Dermis blood vessel endothelial cell (primary cell): Measurements from ENCODE around the gene MYO1E. TPM values are rescaled to one million over a fixed set of nuclear protein-coding genes. Genes with fewer than 3 reads are reported as not detected.
"Not testable (repeated sequence)": the region's sequence is repeated elsewhere in the genome, so short reads cannot be mapped to it uniquely, and the experiment has no call there.

Experiments
- DNase-seq: peaks from one replicate; pipeline ENCODE4 v3.0.0; 2010
- total RNA-seq: library from RNA; depleted of rRNA; stranded (reverse); fragments of >200 nt; gene quantifications from 2 replicates; pipeline ENCODE4 v1.2.3, GENCODE V29; 2014

MYO1E gene
- total RNA-seq, 1 donor from 2014 or later: 226 TPM

GRCh38 chr15:59186501-59186900 is 186.2 kb downstream of the MYO1E start:
- no peak for DNase-seq

DNA sequence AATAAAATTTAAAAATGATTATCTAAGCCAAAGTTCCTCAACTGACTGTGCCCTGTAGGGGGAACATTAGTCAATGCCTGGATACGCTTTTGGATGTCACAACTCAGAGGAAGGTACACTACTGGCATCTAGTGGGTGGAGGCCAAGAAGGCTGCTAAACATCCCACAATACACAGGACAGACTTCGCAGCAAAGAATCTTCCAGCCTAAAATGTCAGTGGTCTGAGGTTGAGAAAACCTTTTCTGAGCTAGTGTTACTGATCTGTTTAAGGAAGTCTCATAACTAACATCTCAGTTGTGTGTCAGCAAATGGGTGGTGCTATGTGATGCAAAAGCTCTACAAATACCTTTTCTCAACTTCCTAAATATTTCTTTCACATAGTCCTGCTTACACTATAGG is 186.9 kb downstream of the MYO1E start:
- DNase-seq: no peak

- DNase-seq: peak; percentile 28
Measured at GRCh38 chr15:59180945-59181600, 191.6 kb downstream of the MYO1E start.

- DNase-seq: no peak
Measured at GRCh38 chr15:59179717-59180116, 193.0 kb downstream of the MYO1E start.

DNA sequence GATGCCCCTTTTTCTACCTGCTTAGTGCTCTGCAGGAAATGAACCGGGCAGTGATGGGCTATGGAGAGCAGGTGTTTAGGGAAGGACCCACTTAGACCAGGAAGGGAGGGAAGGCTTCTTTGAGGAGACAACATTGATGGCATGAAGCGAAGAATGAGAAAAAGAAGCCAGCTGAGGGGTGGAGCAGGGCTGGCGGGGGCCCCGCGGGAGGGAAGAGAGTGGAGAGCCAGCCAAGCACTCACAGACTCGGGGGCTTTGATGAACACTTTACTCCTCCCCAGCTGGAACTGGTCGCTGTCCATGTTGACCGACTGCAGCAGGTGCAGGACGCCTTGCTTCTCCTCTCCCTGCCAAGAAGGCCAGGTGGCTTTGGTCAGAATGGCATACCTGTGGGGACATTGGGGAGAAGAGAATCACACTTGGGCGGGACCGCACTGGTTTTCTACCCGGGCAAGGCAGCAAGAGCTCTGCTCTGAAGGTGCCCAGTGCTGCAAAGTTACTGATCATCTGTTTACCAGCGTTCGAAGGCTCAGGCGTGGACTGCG is 194.4 kb downstream of the MYO1E start:
- no peak for DNase-seq

DNA sequence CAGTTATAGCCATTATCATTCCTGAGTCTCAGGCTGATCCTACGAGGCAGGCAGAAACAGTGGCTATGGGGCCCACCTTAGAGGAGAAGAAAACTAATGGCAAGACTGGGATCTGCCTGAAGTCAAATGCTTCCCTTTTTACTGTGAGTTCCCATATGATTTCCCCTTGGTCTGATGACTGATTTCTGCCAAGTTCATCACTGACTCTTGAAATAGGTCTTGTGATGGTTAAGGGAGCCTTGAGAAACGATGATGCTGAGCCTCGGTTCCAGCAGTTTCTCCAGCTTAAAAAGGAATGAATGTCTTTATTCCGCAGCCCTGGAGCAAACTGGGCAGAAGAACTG is 195.4 kb downstream of the MYO1E start:
- DNase-seq: no peak

GRCh38 chr15:59176653-59177316 is 195.9 kb downstream of the MYO1E start:
- DNase-seq: no peak

- peak; percentile 87 for DNase-seq
Measured at GRCh38 chr15:59174835-59175831, 197.5 kb downstream of the MYO1E start.

GRCh38 chr15:59174151-59174834 is 198.4 kb downstream of the MYO1E start:
- DNase-seq: peak; percentile 48

DNA sequence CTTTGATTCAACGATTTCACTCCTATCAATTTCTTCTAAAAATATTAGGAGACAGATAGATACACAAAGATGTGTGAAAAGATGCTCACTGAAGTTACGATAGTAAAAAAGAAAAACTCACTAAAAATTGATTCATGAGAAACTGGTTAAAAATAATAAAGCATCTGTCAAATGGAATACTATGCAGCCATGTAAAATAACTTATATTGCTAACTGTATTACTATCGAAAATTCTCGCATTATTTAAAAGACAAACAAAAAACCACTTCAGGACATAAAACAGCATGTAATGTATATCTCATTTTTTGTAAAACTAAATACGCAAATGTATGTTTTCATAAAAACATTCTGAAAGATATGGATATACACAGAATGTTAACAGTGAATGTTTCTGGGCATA is 199.5 kb downstream of the MYO1E start:
- DNase-seq: no peak

DNA sequence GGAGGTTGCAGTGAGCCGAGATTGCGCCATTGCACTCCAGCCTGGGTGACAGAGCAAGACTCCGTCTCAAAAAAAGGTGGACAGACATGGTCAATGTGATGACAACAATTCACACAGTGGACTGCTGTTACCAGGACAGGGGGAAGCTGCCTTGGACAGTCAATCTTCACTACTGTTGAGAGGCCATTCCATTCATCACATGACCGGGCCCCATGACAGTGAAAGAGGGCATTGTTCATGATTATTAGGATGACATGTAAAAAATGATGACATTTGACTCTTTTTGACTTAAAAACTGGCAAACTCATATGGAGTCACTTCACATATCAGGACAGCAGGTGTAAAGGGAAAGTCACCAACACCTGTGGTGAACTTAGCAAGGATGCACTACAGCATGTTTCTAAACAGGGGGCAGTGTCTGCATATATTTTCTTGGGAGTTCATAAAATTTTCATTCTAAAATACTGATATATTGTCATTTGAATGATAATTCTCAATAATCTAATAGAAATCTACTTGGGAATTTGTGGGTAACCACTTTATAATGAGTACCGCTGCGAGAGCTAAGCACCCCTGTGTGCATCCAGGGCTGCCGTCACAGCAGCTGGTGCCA is 200.3 kb downstream of the MYO1E start:
- DNase-seq: no peak

DNA sequence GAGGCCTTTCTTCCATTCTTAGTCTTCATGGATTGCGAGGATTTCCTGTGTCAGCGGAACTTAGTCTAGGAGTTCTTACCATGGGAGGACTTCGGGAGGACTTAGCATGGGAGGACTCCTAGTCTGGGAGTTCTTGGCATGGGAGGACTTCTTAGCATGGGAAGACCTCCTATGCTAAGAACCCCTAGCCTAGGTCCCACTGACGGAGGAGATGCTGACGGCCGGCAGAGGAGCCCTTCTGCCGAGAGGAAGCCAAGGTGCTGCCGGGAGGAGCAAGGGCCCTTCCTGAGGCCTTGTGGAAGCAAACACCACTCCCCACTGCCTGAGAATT is 201.6 kb downstream of the MYO1E start:
- DNase-seq: no peak

- DNase-seq: peak; percentile 80
Measured at GRCh38 chr15:59170295-59171066, 202.2 kb downstream of the MYO1E start.

DNA sequence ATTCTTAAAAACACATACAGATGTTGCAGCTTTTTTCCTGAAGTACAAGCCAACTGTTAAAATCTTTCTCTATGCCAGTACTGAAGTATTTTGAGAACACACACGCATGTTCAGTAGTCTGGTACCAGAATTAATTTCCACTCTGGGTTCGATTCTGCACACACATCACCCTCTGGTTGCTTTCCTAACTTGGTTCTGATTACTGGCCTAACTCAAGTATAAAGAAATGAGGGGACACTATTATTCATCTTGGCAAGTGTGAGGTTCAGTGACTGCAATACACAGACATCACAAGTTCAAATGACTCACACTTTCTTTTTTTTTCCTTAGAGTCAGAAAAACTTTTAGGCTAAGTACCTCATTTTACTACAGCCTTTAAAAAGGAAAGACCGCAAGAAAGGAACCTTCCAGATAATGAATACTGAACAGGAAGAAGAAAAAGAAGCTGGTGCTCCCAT is 203.4 kb downstream of the MYO1E start:
- peak; percentile 77 for DNase-seq

- peak; percentile 60 for DNase-seq
Measured at GRCh38 chr15:59168536-59168935, 204.1 kb downstream of the MYO1E start.

DNA sequence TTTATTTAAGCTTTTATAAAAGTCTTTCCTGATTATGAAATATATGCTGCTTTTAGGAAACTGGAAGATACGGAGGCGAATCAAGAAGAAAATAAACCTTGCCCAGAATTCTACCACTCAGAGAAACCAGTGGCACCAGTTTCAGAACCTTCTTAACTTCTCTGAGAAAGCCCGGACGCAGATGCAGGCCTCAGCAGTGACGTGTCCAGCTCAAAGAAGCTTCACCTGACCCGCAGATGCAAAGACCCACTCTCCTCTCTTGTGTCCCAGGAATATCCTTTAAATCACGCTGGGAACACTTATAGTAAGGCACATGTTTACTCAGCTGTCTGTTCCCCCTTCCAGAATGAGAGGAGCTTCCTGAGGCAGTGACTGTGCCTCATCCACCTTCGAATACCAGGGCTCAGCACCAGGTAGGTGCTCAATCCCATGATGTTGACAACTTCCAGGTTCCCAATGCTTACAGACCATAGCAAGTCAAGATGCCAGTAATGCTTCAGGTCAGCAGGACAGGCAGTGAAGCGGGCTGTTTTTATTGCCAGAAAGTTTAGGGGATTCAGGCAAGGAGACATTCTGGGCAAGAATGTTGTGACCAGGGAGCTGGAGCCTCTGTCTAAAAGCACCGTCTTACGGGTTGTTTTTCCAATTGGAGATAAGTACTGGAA is 205.9 kb downstream of the MYO1E start:
- DNase-seq: peak; percentile 27

DNA sequence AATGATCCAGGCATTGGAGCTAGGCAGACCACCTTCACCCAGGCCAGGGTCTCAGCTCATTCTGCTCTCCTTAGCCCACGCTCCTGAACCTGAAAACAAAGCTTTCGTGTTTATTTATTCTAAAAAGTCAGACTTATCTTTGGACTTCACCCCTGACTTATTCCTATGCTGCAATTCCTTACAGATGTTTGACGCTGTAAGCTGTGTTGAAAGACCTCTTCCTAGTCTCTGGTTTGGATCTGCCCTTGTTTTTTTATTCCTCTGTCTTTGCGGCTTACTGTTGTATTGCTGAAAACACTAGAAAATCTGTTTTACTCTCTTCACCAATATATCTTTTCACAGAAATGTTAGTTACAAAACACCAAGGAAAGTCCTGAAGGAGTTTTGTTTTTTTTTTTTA is 206.5 kb downstream of the MYO1E start:
- no peak for DNase-seq

DNA sequence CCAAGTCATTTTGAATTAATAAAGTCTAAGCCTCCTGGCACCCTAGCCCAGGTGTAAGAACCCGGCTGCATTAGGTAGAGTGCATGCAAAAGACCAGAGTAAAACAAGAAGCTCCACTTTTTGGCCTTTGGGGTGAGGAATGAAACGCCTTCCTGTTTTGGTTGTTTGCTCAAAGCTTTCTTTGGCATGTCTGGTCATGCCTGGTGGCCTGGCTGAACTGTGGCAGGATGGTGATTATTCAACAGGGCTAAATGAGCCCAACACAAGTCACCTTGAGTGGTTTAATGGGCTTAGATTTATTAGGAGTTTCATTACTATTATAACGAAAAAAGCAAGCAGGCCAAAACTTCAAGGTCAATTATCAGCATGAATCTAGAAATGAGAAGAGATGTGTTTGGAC is 206.9 kb downstream of the MYO1E start:
- peak; percentile 71 for DNase-seq

DNA sequence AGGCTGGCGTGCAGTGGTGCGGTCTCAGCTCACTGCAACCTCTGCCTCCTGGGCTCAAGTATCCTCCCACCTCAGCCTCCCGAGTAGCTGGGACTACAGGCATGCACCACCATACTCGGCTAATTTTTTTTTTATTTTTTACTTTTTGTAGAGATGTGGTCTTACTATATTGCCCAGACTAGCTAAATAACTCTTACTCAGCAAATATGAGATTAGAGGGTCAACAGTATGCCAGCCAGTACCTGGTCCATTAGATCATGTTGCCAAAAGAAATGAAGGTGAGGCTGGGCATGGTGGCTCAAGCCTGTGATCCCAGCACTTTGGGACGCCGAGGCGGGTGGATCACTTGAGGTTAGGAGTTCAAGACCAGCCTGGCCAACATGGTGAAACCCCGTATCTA is 210.6 kb downstream of the MYO1E start:
- DNase-seq: not testable (repeated sequence)

DNA sequence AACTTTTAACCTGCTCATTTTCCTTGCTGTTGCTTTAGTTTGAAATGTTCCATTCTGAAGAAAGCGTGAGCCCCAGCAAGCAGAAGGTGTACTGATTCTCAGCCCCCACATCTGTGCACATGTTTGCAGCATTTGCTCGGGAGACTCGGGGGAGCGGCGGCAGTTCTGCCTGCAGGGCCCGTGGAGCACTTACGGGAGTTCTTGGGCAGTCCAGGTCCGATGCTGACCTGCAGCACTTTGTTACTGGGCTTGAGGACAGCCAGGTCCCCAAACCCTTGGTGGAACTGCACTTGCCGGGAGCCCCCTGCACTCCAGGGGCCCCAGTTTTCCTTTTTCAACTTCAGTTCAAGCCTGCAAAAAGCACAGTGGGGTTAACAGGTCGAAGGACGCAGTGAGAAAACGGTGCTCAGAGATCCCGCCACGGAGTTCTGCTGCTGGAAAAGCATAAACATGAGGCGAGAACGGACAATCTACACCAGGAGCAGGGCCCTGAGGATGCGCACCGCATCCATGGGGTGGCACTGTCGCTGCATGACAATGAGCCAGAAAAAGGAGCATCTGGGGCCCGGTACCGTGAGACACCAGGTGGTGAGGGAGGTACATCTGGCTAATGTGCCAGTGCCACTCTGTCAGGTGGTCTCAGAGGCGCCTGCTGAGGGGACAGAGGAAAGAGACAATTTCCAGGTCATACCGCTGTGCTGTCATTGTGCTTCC is 211.6 kb downstream of the MYO1E start:
- DNase-seq: peak; percentile 39
